IPS DF 4.7 (cell line): Measurements from ENCODE around the gene AARS2.

ENCODE experiments used
- DNase-seq: peaks from one replicate; pipeline ENCODE4 v3.0.0-alpha.2; 2013; ENCODE audit warnings: low spot score; ENCODE audit errors: extremely low read depth

AARS2 gene

GRCh38 chr6:44263354-44264100, 49.6 kb downstream of the AARS2 start:
- no peak for DNase-seq

GRCh38 chr6:44262467-44263353, 50.4 kb downstream of the AARS2 start:
- no peak for DNase-seq

DNA sequence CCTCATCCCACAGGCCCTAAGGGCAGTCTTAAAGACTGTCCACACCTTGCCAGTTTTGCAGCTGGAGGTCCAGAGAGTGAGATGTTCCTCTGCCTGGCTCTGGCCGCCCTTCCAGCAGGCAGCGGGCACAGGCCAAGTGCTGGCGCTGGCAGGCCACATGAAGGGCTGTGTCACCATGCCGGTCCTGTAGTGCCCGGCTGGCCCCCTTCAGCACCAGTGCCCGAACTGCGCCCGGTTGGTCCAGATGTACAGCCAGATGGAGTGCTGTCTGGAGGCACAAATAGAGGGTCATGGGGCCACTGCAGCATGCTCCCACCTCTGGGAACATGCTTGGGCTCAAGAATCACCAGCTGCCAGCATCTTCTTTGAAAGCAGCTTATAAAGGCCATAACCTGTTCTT, 51.6 kb downstream of the AARS2 start:
- no peak for DNase-seq

DNA sequence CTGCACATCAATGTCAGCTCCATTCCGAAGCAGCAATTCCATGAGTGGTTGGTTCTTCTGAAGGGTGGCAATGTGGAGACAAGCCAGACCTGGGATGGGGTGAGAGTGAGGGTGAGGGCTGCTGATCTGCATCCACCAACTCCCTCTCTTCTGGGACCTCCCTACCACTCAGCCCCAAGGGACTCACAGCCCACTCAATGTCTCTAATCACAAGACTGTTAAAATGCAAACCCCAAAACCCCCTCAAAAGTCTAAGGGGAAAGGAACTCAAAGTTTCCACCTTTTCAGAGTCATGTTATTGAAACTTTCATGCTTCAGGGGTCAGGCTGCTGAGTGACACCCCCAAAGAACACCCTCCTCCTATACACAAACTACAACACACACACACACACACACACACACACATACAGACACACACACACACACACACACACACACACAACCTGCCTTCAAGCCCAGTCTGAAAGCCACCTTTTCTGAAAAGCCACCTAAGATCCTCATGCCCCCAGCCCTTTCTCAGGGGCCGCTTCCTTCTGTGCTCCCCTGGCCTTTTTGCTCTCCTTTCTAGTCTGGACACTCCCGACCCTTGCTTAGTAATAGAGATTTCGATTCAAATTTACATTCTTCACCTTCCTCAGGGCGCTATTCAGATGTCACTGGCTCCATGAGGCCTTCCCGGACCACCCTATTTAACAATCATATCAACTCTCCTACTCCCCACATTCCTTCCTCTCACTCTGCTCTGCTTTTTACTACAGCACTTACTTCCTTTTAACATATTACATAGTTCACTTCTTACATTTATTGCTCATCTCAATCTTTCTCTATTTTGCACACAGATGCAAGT, 52.5 kb downstream of the AARS2 start:
- no peak for DNase-seq

GRCh38 chr6:44260011-44260410, 53.1 kb downstream of the AARS2 start:
- DNase-seq = no peak

DNA sequence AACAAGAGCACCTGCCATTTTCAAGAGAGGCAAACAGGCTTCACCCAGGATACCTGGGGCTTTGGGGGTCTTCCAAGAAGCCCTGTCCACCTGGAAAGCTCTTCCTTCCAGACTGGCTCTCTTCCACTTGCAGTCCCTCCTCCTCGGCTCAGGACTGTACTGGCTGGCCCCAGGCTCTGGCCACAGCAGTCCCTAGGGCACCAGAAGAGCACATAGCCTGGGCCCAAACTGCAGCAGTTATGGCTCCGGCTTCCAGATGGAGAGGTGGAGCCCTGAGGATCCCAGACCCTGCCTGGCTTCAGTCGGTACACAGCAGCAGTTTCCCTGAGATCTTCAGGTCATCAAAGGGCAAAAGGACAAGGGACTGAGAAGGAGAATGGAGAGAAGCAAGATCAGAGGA, 54.2 kb downstream of the AARS2 start:
- no peak for DNase-seq

- DNase-seq = no peak
These were observed 54.8 kb downstream of the AARS2 start for GRCh38 chr6:44258325-44258863.

- no peak for DNase-seq
These were observed 55.3 kb downstream of the AARS2 start for GRCh38 chr6:44257753-44258324.

DNA sequence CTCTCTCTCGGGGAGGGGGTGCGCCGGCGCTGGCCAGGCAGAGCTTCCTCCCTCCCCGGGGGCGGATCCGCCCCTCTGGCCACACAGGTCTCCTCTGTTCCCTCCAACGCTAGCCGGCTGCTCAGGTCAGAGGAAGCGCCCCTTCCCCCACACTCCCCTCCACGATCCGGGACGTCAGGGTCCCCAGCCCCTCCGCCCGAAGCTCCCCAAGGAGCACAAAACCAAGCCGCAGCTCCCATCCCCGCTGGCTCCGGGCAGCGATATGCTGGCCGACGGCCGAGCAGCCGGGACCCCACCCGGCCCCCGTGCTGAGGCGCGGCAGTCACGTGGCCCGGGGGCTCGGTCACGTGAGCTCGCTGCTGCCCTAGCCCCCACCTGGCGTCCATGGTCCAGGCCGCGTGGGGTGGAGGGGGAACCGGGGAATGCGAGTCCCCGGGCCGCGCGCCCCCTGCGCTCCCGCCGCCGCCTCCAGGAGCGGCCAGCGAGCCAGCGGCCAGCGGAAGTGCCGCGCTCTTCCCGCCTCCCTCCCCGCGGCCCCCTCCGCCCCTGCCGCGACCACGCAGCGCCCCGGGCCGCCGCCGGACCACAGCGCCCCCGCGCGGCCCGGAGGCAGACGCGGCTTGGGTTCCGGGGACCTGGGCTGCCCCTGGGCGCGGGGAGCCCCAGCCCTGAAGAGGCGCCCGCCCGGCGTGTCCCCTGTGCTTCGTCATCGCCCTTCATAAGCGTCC, 56.0 kb downstream of the AARS2 start, which contains the start of gene SLC35B2:
SLC35B2 (minus strand) TSS at position 504 of the 728 bp plus-strand sequence; CDS start at position 386, 118 bp downstream.
- no peak for DNase-seq

GRCh38 chr6:44256775-44257024, 56.4 kb downstream of the AARS2 start:
- no peak for DNase-seq

DNA sequence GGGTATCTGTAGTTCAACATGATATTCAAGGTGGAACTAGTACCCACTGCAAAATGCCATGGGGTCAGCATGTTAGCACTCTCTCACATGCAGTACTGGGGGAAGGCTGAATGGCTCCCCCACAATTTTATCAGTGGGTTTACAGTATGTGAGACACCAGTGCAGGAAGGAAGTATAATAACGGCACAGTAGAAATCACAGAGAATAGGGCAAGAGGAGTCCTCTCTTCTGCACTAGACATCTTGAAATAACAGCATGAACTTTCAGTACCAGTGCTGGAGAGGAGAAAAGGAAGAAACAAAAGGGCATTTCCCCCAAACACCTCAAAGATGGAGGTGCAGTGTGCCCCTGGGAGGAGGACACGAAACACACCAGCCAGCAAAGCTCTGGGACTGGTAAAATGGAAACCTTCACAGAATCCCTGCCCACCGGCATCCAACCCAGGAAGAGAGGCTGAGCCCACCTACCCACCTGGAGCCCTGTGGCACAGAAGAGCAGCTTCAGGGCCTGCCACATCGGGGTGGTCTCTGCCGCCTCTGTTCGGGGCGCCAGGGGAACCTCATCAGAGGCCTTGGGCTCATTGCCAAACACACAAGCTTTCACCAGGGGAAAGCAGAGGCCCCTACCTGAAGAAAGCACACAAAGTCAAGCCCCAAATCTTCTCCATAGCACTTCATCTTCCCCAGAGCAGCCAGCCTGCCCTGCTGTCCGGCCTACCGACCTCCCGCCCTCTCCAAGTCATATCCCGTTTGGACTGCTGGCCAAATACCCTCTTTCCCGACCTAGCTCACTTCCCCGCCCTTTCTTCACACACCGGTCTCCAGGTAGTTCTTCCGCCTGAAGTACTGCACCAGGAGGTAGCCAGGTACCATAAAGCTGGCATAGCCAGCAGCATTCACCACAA, 57.0 kb downstream of the AARS2 start:
- DNase-seq = no peak

GRCh38 chr6:44255105-44255808, 57.9 kb downstream of the AARS2 start:
- DNase-seq = no peak

DNA sequence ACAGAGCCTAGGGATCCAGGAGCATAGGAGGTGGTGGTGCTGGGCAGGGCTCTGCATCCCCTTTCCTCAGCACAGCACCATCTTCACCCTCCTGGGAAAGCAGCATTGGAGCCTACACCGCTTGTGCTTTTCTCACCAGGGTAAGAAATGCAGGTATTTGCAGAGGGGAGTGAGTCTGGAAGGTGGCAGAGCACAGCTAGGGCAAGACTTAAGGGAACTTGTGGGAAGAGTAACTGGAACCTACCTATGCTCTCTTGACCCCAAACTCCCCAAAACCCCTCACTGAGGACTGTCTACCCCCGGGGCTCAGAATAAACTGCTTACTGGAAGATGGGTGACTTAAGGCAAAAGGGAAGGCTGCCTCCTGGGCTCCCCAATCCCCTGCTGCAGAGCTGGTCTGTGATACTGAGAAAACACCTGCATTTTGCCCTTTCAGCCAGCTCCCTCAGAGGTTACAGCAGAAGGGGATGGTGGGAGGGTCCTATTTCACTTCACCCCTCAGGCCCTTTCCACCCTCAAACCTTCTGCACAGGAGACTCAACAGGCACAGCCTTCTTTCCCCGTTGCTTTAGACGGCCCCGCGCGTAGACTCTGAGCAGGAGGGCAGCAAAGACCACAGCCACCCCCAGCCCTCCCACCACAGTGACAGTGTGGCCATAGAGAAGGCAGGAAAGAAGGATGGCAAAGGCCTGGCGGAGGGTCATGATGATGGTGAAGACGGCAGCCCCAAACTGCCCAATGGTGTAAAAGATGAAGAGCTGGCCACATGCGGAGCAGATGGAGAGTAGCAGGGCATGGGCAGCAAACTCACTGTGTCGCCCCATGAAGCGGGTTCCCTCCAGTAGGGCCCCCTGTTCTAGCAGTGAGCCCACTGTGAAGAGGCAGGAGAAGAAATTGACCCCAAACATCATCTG, 58.7 kb downstream of the AARS2 start:
- no peak for DNase-seq

GRCh38 chr6:44253307-44254101, 59.6 kb downstream of the AARS2 start:
- no peak for DNase-seq

- DNase-seq = no peak
These were observed 61.3 kb downstream of the AARS2 start for GRCh38 chr6:44251576-44252524.

DNA sequence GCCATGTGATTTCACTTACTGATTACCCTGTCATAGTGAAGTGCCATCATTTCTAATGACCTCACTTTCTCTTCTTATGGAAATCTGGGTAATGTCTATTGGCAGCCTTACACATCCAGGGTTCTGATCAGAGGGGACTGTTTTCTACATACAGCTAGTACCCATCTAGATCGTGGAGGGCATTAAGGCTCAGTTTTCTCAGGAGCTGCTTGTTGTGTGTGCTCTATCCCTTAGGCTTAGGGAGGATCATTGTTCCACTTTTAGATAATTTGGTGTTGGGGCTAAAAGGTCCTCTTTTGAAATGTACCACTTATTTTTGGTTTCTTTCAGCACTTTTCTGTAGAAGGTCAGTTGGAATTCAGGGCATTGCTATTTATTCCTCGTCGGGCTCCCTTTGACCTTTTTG, 62.4 kb downstream of the AARS2 start:
- DNase-seq = no peak
